Lung microvascular endothelial cell (primary cell): ENCODE measurements around the gene MYO1G. TPM values are rescaled to one million over a fixed set of nuclear protein-coding genes. Genes with fewer than 3 reads are reported as not detected.
"Not testable (repeated sequence)": the region's sequence is repeated elsewhere in the genome, so short reads cannot be mapped to it uniquely, and the experiment has no call there.

Experiments used
- DNase-seq, 2 donors: peaks; one replicate each; pipeline versions ENCODE4 v3.0.0 to v3.0.0-alpha.2; 2010; ENCODE audit warnings: low read depth in 2 of 2
- total RNA-seq: library from RNA; depleted of rRNA; stranded (reverse); fragments of >200 nt; gene quantifications from 2 replicates; pipeline ENCODE4 v1.2.1, GENCODE V29; 2014

Gene MYO1G
- under 0.01 TPM in 2 replicates for total RNA-seq

DNA sequence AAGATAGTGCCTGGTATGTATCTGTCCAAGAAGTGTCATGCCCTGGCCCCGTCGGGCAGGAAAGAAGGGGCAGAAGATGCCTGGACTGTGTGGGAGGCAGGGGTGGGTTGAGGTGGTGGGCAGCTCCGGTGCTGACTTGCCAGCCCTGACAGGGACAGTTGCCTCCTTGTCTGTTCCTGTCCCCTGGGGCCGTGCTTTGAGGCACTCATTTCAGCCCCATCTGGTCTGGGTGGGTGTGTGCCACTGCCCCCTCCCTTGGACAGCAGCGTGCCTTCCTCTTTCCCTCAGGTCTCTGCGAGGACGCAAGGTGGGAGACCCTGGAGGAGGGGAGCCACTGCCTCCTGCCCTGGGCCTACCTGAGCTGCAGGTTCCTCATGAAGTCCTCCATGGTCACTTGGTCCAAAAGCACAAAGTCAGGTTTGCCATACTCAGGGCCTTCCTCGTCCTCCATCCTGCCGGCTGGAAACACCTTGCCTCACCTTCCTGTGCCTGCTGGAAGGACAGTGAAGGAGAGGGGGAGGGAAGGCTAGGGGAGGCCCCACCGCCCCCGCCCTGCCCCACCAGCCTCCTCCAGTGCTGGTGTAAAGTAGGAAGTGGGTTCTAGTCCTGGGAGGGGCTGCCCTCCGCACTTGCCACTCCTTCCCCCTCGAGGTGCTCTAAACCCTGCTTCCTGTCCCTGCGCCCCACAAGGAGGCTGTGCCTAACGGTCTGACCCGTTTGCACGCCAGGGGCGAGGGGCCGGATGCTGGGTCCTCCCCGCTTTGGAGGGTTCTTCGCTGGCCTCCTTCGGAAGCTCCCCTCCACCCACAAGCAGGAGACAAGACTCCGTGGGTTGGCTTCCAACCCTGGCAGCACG is at the start of gene MYO1G:
TSS of gene MYO1G (minus strand) at position 505 of the 856 bp plus-strand sequence. CDS start at position 451, 54 bp downstream.
- DNase-seq: no peak

DNA sequence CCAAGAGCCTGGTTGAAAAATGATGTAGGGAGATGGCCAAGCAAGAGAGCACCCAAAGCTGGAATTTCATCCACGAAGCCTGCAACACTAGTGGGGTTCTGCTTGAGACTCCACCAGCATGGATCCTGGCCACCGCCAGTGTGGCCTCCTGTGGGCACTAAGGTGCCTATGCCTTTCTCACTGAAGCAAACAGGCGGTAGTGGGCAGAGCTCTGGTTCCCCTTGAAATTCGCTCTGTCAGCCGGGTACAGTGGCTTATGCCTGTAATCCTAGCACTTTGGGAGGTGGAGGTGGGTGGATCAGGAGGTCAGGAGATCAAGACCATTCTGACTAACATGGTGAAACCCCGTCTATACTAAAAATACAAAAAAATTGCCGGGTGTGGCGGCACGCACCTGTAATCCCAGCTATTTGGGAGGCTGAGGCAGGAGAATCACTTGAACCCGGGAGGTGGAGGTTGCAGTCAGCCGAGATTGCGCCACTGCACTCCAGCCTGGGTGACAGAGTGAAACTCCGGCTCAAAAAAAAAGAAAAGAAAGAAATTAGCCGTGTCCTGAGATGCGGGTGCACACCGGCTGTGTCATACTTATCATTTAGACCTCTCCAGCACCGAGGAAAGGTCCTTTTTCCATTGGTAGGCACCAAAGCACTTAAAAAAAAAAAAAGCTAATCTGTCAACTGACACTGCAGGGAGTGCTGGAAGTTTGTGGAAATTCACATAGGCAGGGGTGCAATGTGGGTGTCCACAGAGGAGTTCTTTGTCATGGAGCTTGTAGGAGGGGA is 49.5 kb upstream of the MYO1G start:
- DNase-seq: no peak

- no peak for DNase-seq
Measured at GRCh38 chr7:45027774-45028114, 48.9 kb upstream of the MYO1G start.

GRCh38 chr7:45026984-45027773 is 48.4 kb upstream of the MYO1G start:
- peak in 1 of 2 donors; percentile 64 for DNase-seq

DNA sequence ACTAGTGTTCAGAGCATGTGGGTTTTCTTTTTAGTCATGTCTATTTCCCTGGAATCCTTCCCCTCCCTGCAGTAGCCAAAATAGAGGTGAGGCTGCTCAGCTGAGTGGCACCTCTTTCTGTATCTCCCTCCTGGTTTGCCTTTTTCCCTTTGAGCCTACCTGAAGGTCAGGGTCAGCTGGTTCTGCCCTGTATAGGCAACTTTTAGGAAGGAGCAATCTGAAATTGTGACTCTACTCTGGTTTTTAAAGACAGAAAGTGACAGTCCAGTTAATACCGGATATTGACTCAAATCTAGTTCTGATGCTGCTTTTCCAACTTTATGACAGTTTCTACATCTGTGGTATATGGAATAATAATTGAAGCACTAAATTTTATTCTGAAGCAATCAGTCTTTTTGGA is 47.2 kb upstream of the MYO1G start:
- DNase-seq: no peak

- DNase-seq: not testable (repeated sequence)
Measured at GRCh38 chr7:45025473-45025872, 46.7 kb upstream of the MYO1G start.

- no peak for DNase-seq
Measured at GRCh38 chr7:45024126-45024744, 45.4 kb upstream of the MYO1G start.

GRCh38 chr7:45021604-45022296 is 42.9 kb upstream of the MYO1G start:
- DNase-seq: peak in 1 of 2 donors; percentile 71

DNA sequence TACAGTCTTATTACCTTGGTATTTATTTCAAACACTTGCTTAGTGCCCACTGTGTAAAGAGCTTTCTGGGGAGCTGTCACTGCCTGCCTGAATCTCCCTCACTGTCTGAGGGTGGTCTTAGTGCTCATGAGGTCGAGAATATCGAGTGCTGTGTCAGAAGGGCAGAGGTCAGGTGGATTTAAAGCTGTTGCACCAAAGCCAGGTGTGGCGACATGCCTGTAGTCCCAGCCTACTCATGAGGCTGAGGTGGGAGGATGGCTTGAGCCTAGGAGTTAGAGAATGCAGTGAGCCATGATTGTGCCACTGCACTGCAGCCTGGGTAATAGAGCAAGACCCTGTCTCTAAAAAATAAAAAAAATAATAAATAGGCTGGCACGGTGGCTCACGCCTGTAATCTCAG is 42.1 kb upstream of the MYO1G start:
- DNase-seq: no peak

DNA sequence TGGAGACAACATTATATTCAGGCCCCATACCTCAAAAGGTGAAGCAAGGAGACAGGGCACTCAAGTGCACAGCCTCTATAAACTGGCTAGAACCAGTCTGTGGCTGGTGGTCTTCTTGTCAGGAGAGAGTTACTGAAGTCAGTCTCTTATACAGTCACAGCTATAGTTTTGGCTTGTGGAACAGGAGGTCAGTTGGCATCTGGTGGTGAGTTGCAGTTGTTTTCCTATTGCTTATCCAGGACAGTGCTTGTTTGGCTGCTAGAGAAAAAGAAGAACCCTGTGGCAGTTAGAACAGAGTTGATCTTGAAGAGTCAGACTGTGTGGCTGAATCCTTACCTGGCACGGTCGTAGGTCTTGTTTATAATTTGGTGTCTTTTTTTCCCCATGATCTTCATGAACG is 38.4 kb upstream of the MYO1G start:
- DNase-seq: peak in 1 of 2 donors; percentile 47

DNA sequence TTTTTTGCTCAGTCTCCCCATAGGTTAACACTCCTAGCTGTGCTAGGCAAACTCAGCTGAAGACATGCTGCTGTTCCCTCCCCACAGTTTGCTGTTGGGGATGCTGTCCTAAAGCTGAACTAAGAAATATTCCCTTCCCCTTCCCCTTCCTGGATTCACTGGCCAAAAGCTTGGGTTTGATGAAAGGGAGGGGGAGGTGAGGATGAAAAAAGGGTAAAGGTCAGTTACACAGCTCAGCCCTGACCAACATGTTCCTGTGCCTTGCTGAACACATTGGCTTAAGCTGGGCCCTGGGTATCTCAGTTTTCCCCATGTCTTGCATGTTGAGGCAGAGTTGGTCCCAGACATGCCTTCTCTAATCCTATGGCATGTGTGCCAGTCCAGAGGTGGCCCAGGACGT is 36.5 kb upstream of the MYO1G start:
- DNase-seq: peak; percentile 29 to 54

DNA sequence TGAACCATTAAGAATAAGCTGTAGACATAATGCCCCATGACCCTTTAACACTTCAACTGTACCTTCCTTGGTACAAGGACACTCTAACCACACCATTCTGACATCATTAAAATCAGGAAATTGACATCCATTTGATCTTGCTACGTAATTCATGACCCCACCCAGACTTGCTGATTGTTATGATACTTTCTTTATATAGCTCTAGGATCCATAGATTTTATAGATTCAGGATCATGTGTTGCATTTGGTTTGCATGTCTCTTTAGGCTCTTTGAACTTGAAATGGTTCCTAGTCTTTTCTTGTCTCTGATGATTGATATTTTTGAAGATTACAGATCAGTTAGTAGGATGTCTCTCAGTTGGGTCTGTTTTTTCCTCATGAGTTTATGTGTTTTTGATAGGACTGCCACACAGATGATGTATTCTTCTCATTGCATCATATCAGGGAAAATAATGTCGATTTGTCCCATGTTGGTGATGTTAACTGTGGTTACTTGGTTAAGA is 34.7 kb upstream of the MYO1G start:
- DNase-seq: no peak

DNA sequence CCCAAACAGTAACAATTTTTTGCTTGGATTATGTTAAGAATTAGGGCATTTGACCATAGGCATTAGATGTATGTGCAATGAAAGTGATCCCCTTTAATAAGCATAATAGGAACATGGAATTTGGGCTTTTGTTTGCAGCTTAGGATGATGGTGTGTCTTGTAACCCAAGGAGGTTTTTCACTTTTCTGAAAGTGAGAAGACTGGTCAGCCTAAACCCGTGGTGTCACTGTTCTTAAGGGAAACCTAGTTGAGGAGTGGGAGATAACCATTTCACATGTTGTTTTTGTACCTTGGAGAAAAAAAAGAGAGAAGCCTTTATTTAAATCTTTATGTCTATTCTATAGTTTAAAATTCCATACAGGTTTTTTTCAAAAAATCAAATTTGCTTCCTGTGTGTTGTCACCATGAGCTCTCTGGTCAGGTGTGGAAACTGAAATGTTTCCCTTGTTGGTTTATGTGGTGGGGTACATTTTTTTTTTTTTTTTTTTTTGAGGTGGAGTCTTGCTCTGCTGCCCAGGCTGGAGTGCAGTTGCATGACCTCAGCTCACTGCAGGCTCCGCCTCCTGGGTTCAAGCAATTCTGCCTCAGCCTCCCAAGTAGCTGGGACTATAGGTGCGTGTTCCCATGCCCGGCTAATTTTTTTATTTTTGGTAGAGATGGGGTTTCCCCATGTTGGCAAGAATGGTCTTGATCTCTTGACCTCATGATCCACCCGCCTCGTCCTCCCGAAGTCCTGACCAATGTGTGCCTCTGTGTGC is 28.9 kb upstream of the MYO1G start:
- no peak for DNase-seq

GRCh38 chr7:45007106-45007505 is 28.3 kb upstream of the MYO1G start:
- DNase-seq: no peak

DNA sequence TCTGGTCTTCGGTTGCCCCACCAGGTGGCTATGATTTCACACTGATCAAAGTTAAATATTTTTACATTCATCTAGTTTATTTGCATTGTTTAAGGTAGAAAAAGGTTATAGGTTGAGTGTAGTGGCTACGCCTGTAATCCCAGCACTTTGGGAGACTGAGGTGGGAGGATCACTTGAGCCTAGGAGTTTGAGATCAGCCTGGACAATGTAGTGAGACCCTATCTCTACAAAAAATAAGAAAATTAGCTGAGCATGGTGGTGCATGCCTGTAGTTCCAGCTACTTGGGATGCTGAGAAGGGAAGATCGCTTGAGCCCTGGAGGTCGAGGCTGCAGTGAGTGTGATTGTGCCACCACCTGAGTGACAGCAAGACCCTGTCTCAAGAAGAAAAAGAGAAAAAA is 25.0 kb upstream of the MYO1G start:
- no peak for DNase-seq

- no peak for DNase-seq
Measured at GRCh38 chr7:45001826-45002225, 23.0 kb upstream of the MYO1G start.

DNA sequence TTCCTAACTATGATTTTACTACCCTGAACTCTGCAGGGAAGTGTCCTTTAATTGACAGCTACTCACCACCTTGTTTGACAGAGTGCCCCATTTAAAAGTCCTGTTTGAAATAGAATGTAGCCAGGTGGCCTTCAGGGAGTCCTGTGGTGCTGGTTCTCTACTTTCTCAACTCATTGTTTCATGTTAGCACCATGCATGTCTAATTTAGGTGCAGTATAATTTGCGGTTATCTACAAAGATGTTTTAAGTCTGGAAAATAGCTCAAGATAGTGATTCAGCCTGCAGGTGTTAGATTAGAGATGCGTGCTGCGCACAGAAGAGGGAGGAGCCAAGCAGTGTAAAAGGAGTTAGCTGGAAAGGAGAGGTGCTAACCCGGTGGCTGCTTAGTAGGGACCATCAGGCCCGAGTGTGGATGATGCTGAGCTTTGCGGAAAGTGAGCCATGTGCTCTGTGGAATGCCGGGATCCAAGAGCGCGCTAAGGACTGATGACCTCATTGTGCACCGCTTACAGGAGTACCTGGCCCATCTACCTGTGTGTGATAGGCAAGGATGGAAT is 22.4 kb upstream of the MYO1G start:
- peak; percentile 24 to 68 for DNase-seq

GRCh38 chr7:45000093-45001032 is 21.5 kb upstream of the MYO1G start, which contains the start of gene CCM2:
TSS of gene CCM2 (plus strand) at chr7:45000201. CDS start at chr7:45000334, 133 bp downstream.
- peak; percentile 55 to 63 for DNase-seq
